WTC11 (cell line): ENCODE data around the gene CPT1C. TPM values are rescaled to one million over a fixed set of nuclear protein-coding genes. Genes with fewer than 3 reads are reported as not detected.

Experiments used
- ATAC-seq: fragments of 200-7000 bp; cut with Tn5 transposase; 2 replicates; pipeline ENCODE4 v1.10.0; 2021; ENCODE audit warnings: mild to moderate bottlenecking, moderate library complexity
- CTCF ChIA-PET: fragments of 300-600 bp; sonication (Branson Sonifier 250); formaldehyde crosslinking; loops from one replicate; lab custom pipeline; 2021; ENCODE audit warnings: antibody characterized with exemption; lab: Charles Lee
- POLR2A ChIA-PET: fragments of 350-600 bp; sonication (Branson Sonifier 250); formaldehyde crosslinking; loops from one replicate; lab custom pipeline; 2021; ENCODE audit warnings: antibody characterized with exemption; lab: Charles Lee
- DNase-seq: peaks from one replicate; pipeline ENCODE4 v3.0.0; 2021; ENCODE audit warnings: low spot score
- H3K27ac Mint-ChIP-seq: 2 replicates; pipeline ENCODE4 v1.8.0; 2021; ENCODE audit warnings: mixed read lengths
- H3K27me3 Mint-ChIP-seq: 2 replicates; pipeline ENCODE4 v1.8.0; 2021; ENCODE audit warnings: low read depth, mild to moderate bottlenecking, moderate library complexity, mixed read lengths
- H3K36me3 Mint-ChIP-seq: 2 replicates; pipeline ENCODE4 v1.8.0; 2021; ENCODE audit warnings: mixed read lengths
- H3K4me1 Mint-ChIP-seq: 2 replicates; pipeline ENCODE4 v1.8.0; 2022; ENCODE audit warnings: mixed read lengths
- H3K4me3 Mint-ChIP-seq: 2 replicates; pipeline ENCODE4 v1.8.0; 2021; ENCODE audit warnings: mild to moderate bottlenecking, moderate library complexity, mixed read lengths
- H3K9me3 Mint-ChIP-seq: 2 replicates; pipeline ENCODE4 v1.8.0; 2021; ENCODE audit warnings: mixed read lengths
- AR ChIP-seq: fragments of 250-450 bp; sonication (Bioruptor Pico); IDR thresholded peaks from 2 replicates; pipeline ENCODE4 v1.9.0; 2021; ENCODE audit warnings: mild to moderate bottlenecking
- CREB1 ChIP-seq: sonication (generic); formaldehyde crosslinking; IDR thresholded peaks from 2 replicates; pipeline ENCODE4 v1.8.0; 2023; ENCODE audit warnings: mild to moderate bottlenecking, missing genetic modification reagents
- ETV6 ChIP-seq: sonication (generic); formaldehyde crosslinking; IDR thresholded peaks from 2 replicates; pipeline ENCODE4 v1.8.1; 2022; ENCODE audit warnings: mild to moderate bottlenecking, missing genetic modification reagents
- FOXJ3 ChIP-seq: sonication (generic); formaldehyde crosslinking; IDR thresholded peaks from 2 replicates; pipeline ENCODE4 v1.9.0; 2021; ENCODE audit warnings: missing genetic modification reagents, mild to moderate bottlenecking, borderline replicate concordance
- GABPB1 ChIP-seq: sonication (generic); formaldehyde crosslinking; IDR thresholded peaks from 2 replicates; pipeline ENCODE4 v1.8.1; 2023; ENCODE audit warnings: mild to moderate bottlenecking, missing genetic modification reagents
- GTF2I ChIP-seq: fragments of 250-450 bp; sonication (Bioruptor Pico); conservative IDR thresholded peaks from 2 replicates; pipeline ENCODE4 v1.4.0; 2021; ENCODE audit warnings: mild to moderate bottlenecking
- HMGA2 ChIP-seq: fragments of 250-450 bp; sonication (Bioruptor Pico); IDR thresholded peaks from 2 replicates; pipeline ENCODE4 v1.4.0; 2021; ENCODE audit warnings: mild to moderate bottlenecking, moderate library complexity
- IRF1 ChIP-seq: sonication (generic); formaldehyde crosslinking; IDR thresholded peaks from 2 replicates; pipeline ENCODE4 v1.8.0; 2023; ENCODE audit warnings: missing genetic modification reagents
- JAZF1 ChIP-seq: fragments of 250-450 bp; sonication (Bioruptor Pico); IDR thresholded peaks from 2 replicates; pipeline ENCODE4 v1.9.0; 2021; ENCODE audit warnings: moderate library complexity, mild to moderate bottlenecking, inconsistent platforms
- KAT7 ChIP-seq: sonication (generic); formaldehyde crosslinking; IDR thresholded peaks from 2 replicates; pipeline ENCODE4 v1.8.1; 2023; ENCODE audit warnings: missing genetic modification reagents, mild to moderate bottlenecking, borderline replicate concordance
- MAX ChIP-seq: sonication (generic); formaldehyde crosslinking; IDR thresholded peaks from 2 replicates; pipeline ENCODE4 v1.8.0; 2022; ENCODE audit warnings: mild to moderate bottlenecking, missing genetic modification reagents
- NFE2L1 ChIP-seq: sonication (generic); formaldehyde crosslinking; IDR thresholded peaks from 2 replicates; pipeline ENCODE4 v1.8.1; 2023; ENCODE audit warnings: missing genetic modification reagents
- NR3C1 ChIP-seq: sonication (generic); formaldehyde crosslinking; conservative IDR thresholded peaks from 2 replicates; pipeline ENCODE4 v1.8.1; 2023; ENCODE audit warnings: low read depth, mild to moderate bottlenecking, missing genetic modification reagents
- PRDM15 ChIP-seq: sonication (generic); formaldehyde crosslinking; IDR thresholded peaks from 2 replicates; pipeline ENCODE4 v1.8.0; 2022; ENCODE audit warnings: missing genetic modification reagents
- PRRX2 ChIP-seq: fragments of 250-450 bp; sonication (Bioruptor Pico); IDR thresholded peaks from 2 replicates; pipeline ENCODE4 v1.8.0; 2021; ENCODE audit warnings: mild to moderate bottlenecking
- RELA ChIP-seq: sonication (generic); formaldehyde crosslinking; IDR thresholded peaks from 2 replicates; pipeline ENCODE4 v1.8.1; 2022; ENCODE audit warnings: missing genetic modification reagents, mild to moderate bottlenecking, borderline replicate concordance
- TCF7 ChIP-seq: sonication (generic); formaldehyde crosslinking; IDR thresholded peaks from 2 replicates; pipeline ENCODE4 v1.8.0; 2022; ENCODE audit warnings: mild to moderate bottlenecking, low read depth, missing genetic modification reagents, moderate library complexity
- USF1 ChIP-seq: sonication (generic); formaldehyde crosslinking; IDR thresholded peaks from 2 replicates; pipeline ENCODE4 v1.8.0; 2022; ENCODE audit warnings: mild to moderate bottlenecking, missing genetic modification reagents
- ZNF219 ChIP-seq: sonication (generic); formaldehyde crosslinking; IDR thresholded peaks from 2 replicates; pipeline ENCODE4 v1.8.0; 2023; ENCODE audit warnings: missing genetic modification reagents, mild to moderate bottlenecking, borderline replicate concordance
- ZNF317 ChIP-seq: sonication (generic); formaldehyde crosslinking; IDR thresholded peaks from 2 replicates; pipeline ENCODE4 v1.8.1; 2023; ENCODE audit warnings: low read depth, mild to moderate bottlenecking, moderate library complexity, missing genetic modification reagents, borderline replicate concordance
- ZNF396 ChIP-seq: fragments of 250-450 bp; sonication (Bioruptor Pico); IDR thresholded peaks from 2 replicates; pipeline ENCODE4 v1.8.0; 2021; ENCODE audit warnings: mild to moderate bottlenecking, moderate library complexity, borderline replicate concordance
- ZNF671 ChIP-seq: fragments of 250-450 bp; sonication (Bioruptor Pico); IDR thresholded peaks from 2 replicates; pipeline ENCODE4 v1.8.0; 2021; ENCODE audit warnings: mild to moderate bottlenecking
- ZSCAN18 ChIP-seq: fragments of 250-450 bp; sonication (Bioruptor Pico); IDR thresholded peaks from 2 replicates; pipeline ENCODE4 v2.1.2; 2022; ENCODE audit warnings: mild to moderate bottlenecking, moderate library complexity
- total RNA-seq: library from RNA; stranded (reverse); gene quantifications from 3 replicates; pipeline ENCODE4 v1.2.3, GENCODE V29; 2021

CPT1C gene
- total RNA-seq, 1 experiment from 2014 or later: 74.6 TPM

GRCh38 chr19:49739933-49740332 is 49.0 kb downstream of the CPT1C start:
- Mint-ChIP-seq H3K27ac (no peak overlapping the region), H3K27me3 (peaks cover 1% of the 10 kb centered on the region), H3K4me3 (no peak overlapping the region), H3K36me3 (no peaks in the 10 kb centered on the region), H3K4me1 (no peaks in the 10 kb centered on the region), H3K9me3 (0 out of 2 replicates have a peak, but pooled peaks cover 1% of the 10 kb centered on the region)
- no peak for TF ChIP-seq AR (CRISPR knock-in tag)
- TF ChIP-seq GABPB1 (CRISPR knock-in tag): no peak
- TF ChIP-seq USF1 (CRISPR knock-in tag): no peak
- TF ChIP-seq JAZF1: no peak
- no peak for TF ChIP-seq TCF7 (CRISPR knock-in tag)
- TF ChIP-seq ZNF317 (CRISPR knock-in tag): no peak
- no peak for TF ChIP-seq ZNF219 (CRISPR knock-in tag)
- TF ChIP-seq PRRX2 (CRISPR knock-in tag): no peak
- TF ChIP-seq NFE2L1: no peak
- no peak for TF ChIP-seq HMGA2 (CRISPR knock-in tag)
- TF ChIP-seq FOXJ3 (CRISPR knock-in tag): no peak
- no peak for TF ChIP-seq MAX
- no peak for TF ChIP-seq ETV6 (CRISPR knock-in tag)
- TF ChIP-seq CREB1 (CRISPR knock-in tag): no peak
- no peak for TF ChIP-seq KAT7 (CRISPR knock-in tag)
- TF ChIP-seq PRDM15 (CRISPR knock-in tag): no peak
- no peak for DNase-seq
- CTCF ChIA-PET: interaction anchor here (0.8 kb wide), 1 partner anchor 11 kb away, joined by 3 read pairs; no protein-coding TSS in a partner anchor
- ATAC-seq: no peak
- POLR2A ChIA-PET: no interaction called here

GRCh38 chr19:49741210-49741844 is 50.4 kb downstream of the CPT1C start:
- peaks cover 3% of the 10 kb centered on the region; the same call in 1 of the 2 replicates for H3K27me3 Mint-ChIP-seq
- ChIA-PET POLR2A (interaction anchor here (0.6 kb wide), 1 partner anchor 491 kb away, joined by 4 read pairs; no protein-coding TSS in a partner anchor), CTCF (interaction anchor here (1.6 kb wide), 1 partner anchor 24 kb away, joined by 4 read pairs; no protein-coding TSS in a partner anchor)
- TF ChIP-seq RELA (CRISPR knock-in tag) (no peak), ZNF396 (CRISPR knock-in tag) (no peak), ZNF671 (no peak), TCF7 (CRISPR knock-in tag) (no peak), ZNF317 (CRISPR knock-in tag) (no peak), PRRX2 (CRISPR knock-in tag) (no peak), ZSCAN18 (CRISPR knock-in tag) (no peak), NR3C1 (CRISPR knock-in tag) (no peak), GTF2I (CRISPR knock-in tag) (no peak), IRF1 (CRISPR knock-in tag) (no peak)
- H3K9me3 Mint-ChIP-seq: peaks cover 7% of the 10 kb centered on the region; the same call in 1 of the 2 replicates
- no peaks in the 10 kb centered on the region for H3K36me3 Mint-ChIP-seq
- H3K27ac Mint-ChIP-seq: no peak overlapping the region
- H3K4me3 Mint-ChIP-seq: no peak overlapping the region
- no peak for DNase-seq
- ATAC-seq: no peak
- no peaks in the 10 kb centered on the region for H3K4me1 Mint-ChIP-seq
